H1 (cell line): Measurements from ENCODE around the gene KDF1. TPM values are rescaled to one million over a fixed set of nuclear protein-coding genes. Genes with fewer than 3 reads are reported as not detected.

Experiments
- CTCF ChIA-PET: fragments of 300-600 bp; sonication (Branson Sonifier 250); formaldehyde crosslinking; loops from one replicate; lab custom pipeline; 2021; ENCODE audit not compliant: partially characterized antibody; lab: Charles Lee
- POLR2A ChIA-PET: fragments of 300-600 bp; sonication (Branson Sonifier 250); formaldehyde crosslinking; loops from one replicate; lab custom pipeline; 2021; ENCODE audit warnings: inconsistent platforms; ENCODE audit not compliant: partially characterized antibody; lab: Charles Lee
- DNase-seq, 2 experiments: peaks; one replicate each; pipeline versions ENCODE4 v3.0.0 to v3.0.0-alpha.2; 2010 to 2022; ENCODE audit warnings: low spot score in 2 of 2, low read depth in 1 of 2, mixed read lengths in 1 of 2
- FAIRE-seq: peaks from 2 replicates; lab custom pipeline; 2011; peaks lifted over from hg19 to GRCh38; lab: Jason Lieb, UNC
- H2AFZ ChIP-seq: 2 replicates; pipeline ENCODE4 v1.8.1; 2012; ENCODE audit warnings: low read length, inconsistent platforms
- H2AK5ac ChIP-seq: 2 replicates; pipeline ENCODE4 v1.6.1; 2013; ENCODE audit warnings: low read depth, low read length
- H2BK120ac ChIP-seq: replicated peaks from 2 replicates; pipeline ENCODE3; 2013; ENCODE audit warnings: low read depth, low read length, inconsistent platforms
- H2BK12ac ChIP-seq: 2 replicates; pipeline ENCODE4 v1.6.1; 2013; ENCODE audit warnings: low read depth, low read length
- H2BK15ac ChIP-seq: 2 replicates; pipeline ENCODE4 v1.6.1; 2013; ENCODE audit warnings: low read length
- H2BK20ac ChIP-seq: 2 replicates; pipeline ENCODE4 v1.6.1; 2013; ENCODE audit warnings: low read length
- H2BK5ac ChIP-seq: 2 replicates; pipeline ENCODE4 v1.6.1; 2013; ENCODE audit warnings: low read depth, low read length
- H3K14ac ChIP-seq: 2 replicates; pipeline ENCODE4 v1.6.1; 2013; ENCODE audit warnings: inconsistent platforms; ENCODE audit not compliant: insufficient read length
- H3K18ac ChIP-seq: 2 replicates; pipeline ENCODE4 v1.6.1; 2013; ENCODE audit warnings: low read length; ENCODE audit errors: extremely low read depth
- H3K23ac ChIP-seq: 2 replicates; pipeline ENCODE4 v1.6.1; 2013; ENCODE audit warnings: inconsistent platforms; ENCODE audit not compliant: insufficient read length
- H3K23me2 ChIP-seq: 2 replicates; pipeline ENCODE4 v1.6.1; 2013; ENCODE audit warnings: low read depth, low read length
- H3K27ac ChIP-seq: 2 replicates; pipeline ENCODE4 v1.6.1; 2011; ENCODE audit warnings: low read depth, low read length, inconsistent platforms
- H3K27me3 ChIP-seq, 4 experiments: replicated peaks in 1 of 4; 1 replicate in 1 of 4; 2 replicates in 3 of 4; pipeline versions ENCODE4 v1.6.1 to v1.8.1; 2011 to 2013; ENCODE audit warnings: low read length in 3 of 4, mild to moderate bottlenecking in 3 of 4, inconsistent platforms in 2 of 4, mixed read lengths in 2 of 4, moderate library complexity in 1 of 4; ENCODE audit not compliant: control insufficient read depth in 3 of 4, insufficient read depth in 3 of 4; ENCODE audit errors: extremely low read depth in 1 of 4
- H3K36me3 ChIP-seq, 4 experiments: 2 replicates each; pipeline versions ENCODE4 v1.6.1 to v1.8.1; 2011 to 2013; ENCODE audit warnings: mild to moderate bottlenecking in 4 of 4, low read length in 3 of 4, moderate library complexity in 2 of 4, control low read depth in 1 of 4, inconsistent platforms in 1 of 4; ENCODE audit not compliant: insufficient read depth in 4 of 4, control insufficient read depth in 2 of 4
- H3K4ac ChIP-seq: replicated peaks from 2 replicates; pipeline ENCODE3; 2013; ENCODE audit warnings: low read length, low read depth, mixed read lengths, inconsistent platforms; ENCODE audit not compliant: insufficient read length
- H3K4me1 ChIP-seq, 4 experiments: replicated peaks in 1 of 4; 1 replicate in 1 of 4; 2 replicates in 3 of 4; pipeline versions ENCODE4 v1.6.1 to v1.8.1; 2011 to 2013; ENCODE audit warnings: low read length in 3 of 4, inconsistent platforms in 2 of 4, mixed read lengths in 1 of 4; ENCODE audit not compliant: insufficient read depth in 4 of 4, control insufficient read depth in 3 of 4
- H3K4me2 ChIP-seq, 2 experiments: 2 replicates each; pipeline versions ENCODE4 v1.6.1 to v1.8.1; 2011 to 2013; ENCODE audit warnings: low read depth in 2 of 2, low read length in 2 of 2, control low read depth in 1 of 2, inconsistent platforms in 1 of 2, mild to moderate bottlenecking in 1 of 2; ENCODE audit not compliant: insufficient read depth in 1 of 2
- H3K4me3 ChIP-seq, 4 experiments: fragments of 200-600, 300-600 bp in 1 of 4; sonication (generic), shearing (Covaris generic), sonication (Bioruptor Twin) in 1 of 4; 2 replicates each; pipeline versions ENCODE4 v1.5.1 to v1.8.1; 2011 to 2016; ENCODE audit warnings: low read length in 4 of 4, low read depth in 3 of 4, control low read depth in 2 of 4, inconsistent platforms in 2 of 4, mild to moderate bottlenecking in 2 of 4, mixed read lengths in 1 of 4, moderate library complexity in 1 of 4; ENCODE audit not compliant: insufficient read depth in 2 of 4; ENCODE audit errors: extremely low read depth in 1 of 4
- H3K56ac ChIP-seq: replicated peaks from 2 replicates; pipeline ENCODE3; 2013; ENCODE audit warnings: low read depth, mild to moderate bottlenecking, mixed read lengths, low read length, inconsistent platforms; ENCODE audit not compliant: insufficient read length
- H3K79me1 ChIP-seq: 2 replicates; pipeline ENCODE4 v1.6.1; 2013; ENCODE audit warnings: low read depth, low read length, control low read depth
- H3K79me2 ChIP-seq, 2 experiments: 2 replicates each; pipeline versions ENCODE4 v1.6.1 to v1.8.1; 2012 to 2013; ENCODE audit warnings: low read length in 2 of 2, mild to moderate bottlenecking in 2 of 2, inconsistent platforms in 1 of 2; ENCODE audit not compliant: insufficient read depth in 2 of 2, control insufficient read depth in 1 of 2
- H3K9ac ChIP-seq, 4 experiments: replicated peaks in 1 of 4; 1 replicate in 1 of 4; 2 replicates in 3 of 4; pipeline versions ENCODE4 v1.6.1 to v1.8.1; 2011 to 2013; ENCODE audit warnings: low read depth in 3 of 4, low read length in 3 of 4, control low read depth in 2 of 4, mild to moderate bottlenecking in 2 of 4, moderate library complexity in 2 of 4, inconsistent platforms in 1 of 4; ENCODE audit errors: extremely low read depth in 1 of 4
- H3K9me3 ChIP-seq, 2 experiments: 2 replicates each; pipeline versions ENCODE4 v1.6.1 to v1.8.1; 2012 to 2013; ENCODE audit warnings: mild to moderate bottlenecking in 2 of 2, moderate library complexity in 2 of 2, control low read depth in 1 of 2, inconsistent platforms in 1 of 2, low read depth in 1 of 2, low read length in 1 of 2, mixed read lengths in 1 of 2; ENCODE audit not compliant: insufficient read depth in 2 of 2
- H4K20me1 ChIP-seq, 2 experiments: replicated peaks in 1 of 2; 2 replicates each; pipeline versions ENCODE3 to v1.8.1; 2011 to 2013; ENCODE audit warnings: inconsistent platforms in 2 of 2, low read length in 2 of 2, mild to moderate bottlenecking in 1 of 2; ENCODE audit not compliant: insufficient read depth in 2 of 2, control insufficient read depth in 1 of 2
- H4K5ac ChIP-seq: 2 replicates; pipeline ENCODE4 v1.6.1; 2013; ENCODE audit warnings: low read length, low read depth, mixed read lengths, inconsistent platforms; ENCODE audit not compliant: insufficient read length
- H4K8ac ChIP-seq: 2 replicates; pipeline ENCODE4 v1.8.0; 2013; ENCODE audit warnings: mild to moderate bottlenecking, moderate library complexity, low read length, inconsistent platforms; ENCODE audit not compliant: insufficient read depth; ENCODE audit errors: extremely low read depth
- H4K91ac ChIP-seq: replicated peaks from 2 replicates; pipeline ENCODE3; 2013; ENCODE audit warnings: low read length, mixed read lengths, inconsistent platforms; ENCODE audit not compliant: insufficient read length
- ASH2L ChIP-seq: fragments of 200-600, 300-600 bp; sonication (generic); IDR thresholded peaks from one replicate; pipeline ENCODE4 v1.7.1; 2017; ENCODE audit warnings: low read length
- BCL11A ChIP-seq, 2 experiments: IDR thresholded peaks; one replicate each; pipeline ENCODE4 v1.6.1; 2011; ENCODE audit warnings: low read depth in 2 of 2, low read length in 2 of 2, mild to moderate bottlenecking in 2 of 2
- BRCA1 ChIP-seq: IDR thresholded peaks from 2 replicates; pipeline ENCODE4 v1.6.1; 2012; ENCODE audit warnings: low read depth, low read length, improper control_type of control experiment
- CEBPB ChIP-seq: IDR thresholded peaks from 2 replicates; pipeline ENCODE4 v1.6.1; 2012; ENCODE audit warnings: low read depth, low read length
- CREB1 ChIP-seq: IDR thresholded peaks from 2 replicates; pipeline ENCODE4 v1.6.1; 2012; ENCODE audit warnings: inconsistent platforms
- CTCF ChIP-seq, 3 experiments: IDR thresholded peaks; 1 replicate in 2 of 3; 2 replicates in 1 of 3; pipeline versions ENCODE4 v1.5.1 to v1.6.1; 2011; ENCODE audit warnings: low read length in 3 of 3, mild to moderate bottlenecking in 3 of 3, inconsistent platforms in 2 of 3, low read depth in 1 of 3, moderate library complexity in 1 of 3; ENCODE audit not compliant: insufficient read depth in 1 of 3; ENCODE audit errors: control extremely low read depth in 1 of 3
- NRF1 ChIP-seq: IDR thresholded peaks from 2 replicates; pipeline ENCODE4 v1.6.1; 2011; ENCODE audit warnings: mild to moderate bottlenecking, low read depth, low read length, improper control_type of control experiment
- PHF8 ChIP-seq: fragments of 200-600 bp; sonication (generic); conservative IDR thresholded peaks from 2 replicates; pipeline ENCODE4 v1.7.1; 2012; ENCODE audit warnings: low read depth, mild to moderate bottlenecking, inconsistent platforms, low read length, moderate library complexity
- RFX5 ChIP-seq: IDR thresholded peaks from 2 replicates; pipeline ENCODE4 v1.6.1; 2011; ENCODE audit warnings: low read depth, low read length, improper control_type of control experiment, borderline replicate concordance
- SIRT6 ChIP-seq: IDR thresholded peaks from one replicate; pipeline ENCODE4 v1.7.1; 2012; ENCODE audit warnings: low read length, inconsistent platforms
- SIX5 ChIP-seq: IDR thresholded peaks from 2 replicates; pipeline ENCODE4 v1.6.1; 2011; ENCODE audit warnings: mild to moderate bottlenecking, low read depth, low read length
- SP2 ChIP-seq: IDR thresholded peaks from 2 replicates; pipeline ENCODE4 v1.6.1; 2012; ENCODE audit warnings: mild to moderate bottlenecking, low read length, inconsistent platforms
- TAF1 ChIP-seq: IDR thresholded peaks from 2 replicates; pipeline ENCODE4 v1.6.1; 2011; ENCODE audit warnings: mild to moderate bottlenecking, low read depth, low read length
- TBP ChIP-seq: IDR thresholded peaks from 2 replicates; pipeline ENCODE4 v1.6.1; 2011; ENCODE audit warnings: low read depth, low read length, improper control_type of control experiment
- WGBS, 2 experiments: shearing (Covaris generic) in 1 of 2; methylation state at CpG; one replicate each; pipeline versions ENCODE4 v1.1.6 to v1.1.7; 2013 to 2015; ENCODE audit warnings: low lambda C conversion rate in 2 of 2, mixed read lengths in 2 of 2, inconsistent platforms in 1 of 2, low coverage in 1 of 2, missing lambda C conversion rate in 1 of 2; ENCODE audit not compliant: insufficient replicate concordance in 2 of 2, insufficient coverage in 1 of 2, insufficient read length in 1 of 2; ENCODE audit errors: extremely low coverage in 1 of 2, missing lambda C conversion rate in 1 of 2; 5-methylcytosine and 5-hydroxymethylcytosine counted together
- polyA plus RNA-seq, 7 experiments: library from polyadenylated mRNA; depleted of rRNA in 3 of 7; stranded (reverse) in 5 of 7; unstranded in 2 of 7; fragments of >200 nt in 5 of 7; fragments of 200-250 nt in 2 of 7; gene quantifications; 1 replicate in 5 of 7; 2 replicates in 1 of 7; 4 replicates in 1 of 7; pipeline versions ENCODE4 v1.2.1 to v1.2.3, GENCODE V29; 2011 to 2013; ENCODE audit warnings: missing spikeins in 2 of 7, mixed read lengths in 2 of 7
- total RNA-seq: library from RNA; stranded (reverse); fragmentation: NEBNext Ultra II Directional; extraction: Animal tissue kit (Norgen Biotek cat#: 25700); gene quantifications from 2 replicates; pipeline ENCODE4 v1.2.1, GENCODE V29; 2021

KDF1 gene
- total and polyA plus RNA-seq, 2 of the 8 experiments (the other 6 are each of a cell fraction or from before 2014, with no cell fraction given): 16.9 to 37.5 TPM

GRCh38 chr1:26965213-26965612 is 4.9 kb upstream of the KDF1 start:
- Histone ChIP-seq H3K18ac (no peak overlapping the region), H3K79me2 (no peaks in the 10 kb centered on the region), H4K5ac (no peak overlapping the region), H3K79me1 (no peaks in the 10 kb centered on the region), H2AK5ac (no peak overlapping the region), H3K23me2 (peaks cover 4% of the 10 kb centered on the region), H2BK20ac (no peak overlapping the region), H3K14ac (no peak overlapping the region), H3K9me3 (no peaks in the 10 kb centered on the region), H3K56ac (no peak overlapping the region), H2BK5ac (no peak overlapping the region), H3K27me3 (no peaks in the 10 kb centered on the region), H4K8ac (no peak overlapping the region), H3K4ac (no peak overlapping the region), H3K4me1 (peaks cover 0 to 3% (median 0%) of the 10 kb centered on the region in 4 experiments; a peak in 3 of 7 replicates), H2BK15ac (no peak overlapping the region), H3K23ac (no peak overlapping the region), H3K4me2 (no peak overlapping the region), H3K27ac (no peak overlapping the region), H4K91ac (no peak overlapping the region), H2BK12ac (no peak overlapping the region), H4K20me1 (no peaks in the 10 kb centered on the region), H3K9ac (no peak overlapping the region), H3K36me3 (no peaks in the 10 kb centered on the region), H2AFZ (no peak overlapping the region), H2BK120ac (no peak overlapping the region), H3K4me3 (no peak overlapping the region)
- ChIA-PET CTCF (interaction anchor here (0.6 to 5.8 kb wide), 3 partner anchors 18 to 133 kb away, joined by 3 to 130 read pairs (median 60); partner anchors contain the start of gene TRNP1), POLR2A (interaction anchor here (6.2 kb wide), 1 partner anchor 33 kb away, joined by 158 read pairs; the partner anchor contains the start of gene TRNP1)
- DNase-seq: no peak
- 93% methylated on average over 6 of the region's 6 CpGs; no CpG with 5 or more reads in 1 of the 2 experiments for WGBS, 2 experiments
- FAIRE-seq: no peak
- no peak for TF ChIP-seq SP2
- TF ChIP-seq PHF8: no peak
- TF ChIP-seq NRF1: no peak
- TF ChIP-seq SIX5: no peak
- no peak for TF ChIP-seq RFX5
- no peak for TF ChIP-seq CTCF (IDR thresholded peaks at IDR 0.05; ENCODE audit: control extremely low read depth in 1 of 3, insufficient read depth in 1 of 3, low read depth in 1 of 3, low read length in 3 of 3)
- no peak for TF ChIP-seq BRCA1
- TF ChIP-seq BCL11A (IDR thresholded peaks at IDR 0.05; ENCODE audit: low read depth in 2 of 2, low read length in 2 of 2): no peak
- TF ChIP-seq TBP: no peak
- TF ChIP-seq ASH2L: no peak
- TF ChIP-seq CREB1: no peak
- TF ChIP-seq SIRT6: no peak
- no peak for TF ChIP-seq TAF1
- TF ChIP-seq CEBPB: no peak
